HepG2 (cell line): ENCODE results near the gene PCSK5.

Source experiments
- CEBPB ChIP-seq: IDR thresholded peaks from 2 replicates; pipeline ENCODE4 v1.6.1; 2011; ENCODE audit warnings: low read depth, low read length, improper control_type of control experiment, borderline replicate concordance
- HMG20B ChIP-seq: conservative IDR thresholded peaks from 2 replicates; pipeline ENCODE4 v1.6.1; 2016; ENCODE audit warnings: missing genetic modification reagents, missing compliant biosample characterization
- NFE2L2 ChIP-seq: fragments of 150-350 bp; IDR thresholded peaks from 2 replicates; pipeline ENCODE4 v1.6.1; 2014; ENCODE audit warnings: low read length
- POLR2A ChIP-seq, 2 experiments: IDR thresholded peaks; 2 replicates each; pipeline ENCODE4 v1.6.1; 2011; ENCODE audit warnings: low read depth in 2 of 2, low read length in 2 of 2, mild to moderate bottlenecking in 1 of 2, moderate library complexity in 1 of 2; ENCODE audit not compliant: insufficient read depth in 1 of 2
- RBAK ChIP-seq: sonication (generic); formaldehyde crosslinking; IDR thresholded peaks from 2 replicates; pipeline ENCODE4 v1.5.1; 2020; ENCODE audit warnings: mild to moderate bottlenecking, missing genetic modification reagents
- RBM39 ChIP-seq: fragments of 200-400 bp; formaldehyde crosslinking; IDR thresholded peaks from one replicate; pipeline ENCODE4 v1.6.1; 2018; ENCODE audit warnings: antibody characterized with exemption, mild to moderate bottlenecking, low read depth, low read length; ENCODE audit not compliant: poor library complexity, severe bottlenecking
- RFX5 ChIP-seq: IDR thresholded peaks from 2 replicates; pipeline ENCODE4 v1.6.1; 2011; ENCODE audit warnings: low read depth, low read length, improper control_type of control experiment
- SMC3 ChIP-seq: IDR thresholded peaks from 2 replicates; pipeline ENCODE4 v1.6.1; 2011; ENCODE audit warnings: low read length, improper control_type of control experiment
- ZBTB7A ChIP-seq: sonication (generic); formaldehyde crosslinking; IDR thresholded peaks from 2 replicates; pipeline ENCODE4 v1.8.0; 2022; ENCODE audit warnings: mild to moderate bottlenecking, missing genetic modification reagents
- ZNF24 ChIP-seq: fragments of 450-650 bp; IDR thresholded peaks from 2 replicates; pipeline ENCODE4 v1.6.1; 2017; ENCODE audit warnings: antibody characterized with exemption, mild to moderate bottlenecking
- ZNF256 ChIP-seq: sonication (generic); formaldehyde crosslinking; conservative IDR thresholded peaks from 2 replicates; pipeline ENCODE4 v1.4.0; 2020; ENCODE audit warnings: missing genetic modification reagents
- ZNF768 ChIP-seq: sonication (generic); formaldehyde crosslinking; IDR thresholded peaks from 2 replicates; pipeline ENCODE4 v1.4.0; 2020; ENCODE audit warnings: missing genetic modification reagents
- TF ChIP-seq, protein P1 (sequence below): sonication (generic); formaldehyde crosslinking; IDR thresholded peaks from 2 replicates; pipeline ENCODE4 v1.5.0; 2020; ENCODE audit warnings: mild to moderate bottlenecking, missing genetic modification reagents, moderate library complexity

DNA sequence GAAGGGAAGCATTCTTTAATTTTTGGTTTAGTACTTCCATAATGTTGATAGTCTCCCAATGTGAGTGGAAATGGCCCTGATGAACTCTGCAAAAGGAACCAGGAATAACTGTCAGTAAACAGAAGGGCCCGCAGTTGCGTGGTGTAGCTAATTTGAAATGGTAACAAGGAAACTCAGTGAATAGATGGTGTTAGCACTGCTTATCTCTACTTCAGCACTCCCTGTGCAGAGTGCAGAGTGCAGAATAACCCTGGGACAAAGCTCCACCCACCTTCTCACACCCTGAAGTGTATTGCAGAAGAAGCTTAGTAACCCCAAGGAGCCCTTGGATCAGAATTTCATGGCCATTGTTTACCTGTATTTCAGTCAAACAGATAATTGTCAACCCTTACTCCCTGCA lies 158.9 kb downstream of the PCSK5 start:
- TF ChIP-seq POLR2A (IDR thresholded peaks at IDR 0.05; ENCODE audit: insufficient read depth in 1 of 2, low read depth in 2 of 2, low read length in 2 of 2) (no peak), SMC3 (no peak), ZNF24 (no peak), RBM39 (no peak), NFE2L2 (no peak), ZBTB7A (CRISPR knock-in tag) (no peak), HMG20B (CRISPR knock-in tag) (no peak), RBAK (no peak), ZNF256 (CRISPR knock-in tag) (no peak), RFX5 (no peak), CEBPB (no peak), ZNF768 (no peak)
- TF ChIP-seq, protein P1, sequence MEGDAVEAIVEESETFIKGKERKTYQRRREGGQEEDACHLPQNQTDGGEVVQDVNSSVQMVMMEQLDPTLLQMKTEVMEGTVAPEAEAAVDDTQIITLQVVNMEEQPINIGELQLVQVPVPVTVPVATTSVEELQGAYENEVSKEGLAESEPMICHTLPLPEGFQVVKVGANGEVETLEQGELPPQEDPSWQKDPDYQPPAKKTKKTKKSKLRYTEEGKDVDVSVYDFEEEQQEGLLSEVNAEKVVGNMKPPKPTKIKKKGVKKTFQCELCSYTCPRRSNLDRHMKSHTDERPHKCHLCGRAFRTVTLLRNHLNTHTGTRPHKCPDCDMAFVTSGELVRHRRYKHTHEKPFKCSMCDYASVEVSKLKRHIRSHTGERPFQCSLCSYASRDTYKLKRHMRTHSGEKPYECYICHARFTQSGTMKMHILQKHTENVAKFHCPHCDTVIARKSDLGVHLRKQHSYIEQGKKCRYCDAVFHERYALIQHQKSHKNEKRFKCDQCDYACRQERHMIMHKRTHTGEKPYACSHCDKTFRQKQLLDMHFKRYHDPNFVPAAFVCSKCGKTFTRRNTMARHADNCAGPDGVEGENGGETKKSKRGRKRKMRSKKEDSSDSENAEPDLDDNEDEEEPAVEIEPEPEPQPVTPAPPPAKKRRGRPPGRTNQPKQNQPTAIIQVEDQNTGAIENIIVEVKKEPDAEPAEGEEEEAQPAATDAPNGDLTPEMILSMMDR (CRISPR knock-in tag): no peak
